Stomach (tissue), 4 donors: ENCODE results near the gene FANCE.

Source experiments
- POLR2A ChIP-seq, 4 donors: fragments of 450-650 bp; IDR thresholded peaks; one replicate each; pipeline ENCODE4 v1.6.1; 2016; ENCODE audit warnings: antibody characterized with exemption in 4 of 4, control low read depth in 2 of 4, mild to moderate bottlenecking in 1 of 4, moderate library complexity in 1 of 4
- POLR2AphosphoS5 ChIP-seq, 3 donors: sonication (generic); formaldehyde crosslinking; IDR thresholded peaks; one replicate each; pipeline ENCODE4 v1.6.1; 2016; ENCODE audit warnings: antibody characterized with exemption in 3 of 3
- TF ChIP-seq, protein P1 (sequence below), 7 experiments: fragments of 450-650 bp in 4 of 7; fragments of 200-600 bp in 3 of 7; sonication (generic) in 3 of 7; IDR thresholded peaks; one replicate each; pipeline ENCODE4 v1.5.1; 2016 to 2019; ENCODE audit warnings: antibody characterized with exemption in 7 of 7, control low read depth in 2 of 7, mild to moderate bottlenecking in 1 of 7

DNA sequence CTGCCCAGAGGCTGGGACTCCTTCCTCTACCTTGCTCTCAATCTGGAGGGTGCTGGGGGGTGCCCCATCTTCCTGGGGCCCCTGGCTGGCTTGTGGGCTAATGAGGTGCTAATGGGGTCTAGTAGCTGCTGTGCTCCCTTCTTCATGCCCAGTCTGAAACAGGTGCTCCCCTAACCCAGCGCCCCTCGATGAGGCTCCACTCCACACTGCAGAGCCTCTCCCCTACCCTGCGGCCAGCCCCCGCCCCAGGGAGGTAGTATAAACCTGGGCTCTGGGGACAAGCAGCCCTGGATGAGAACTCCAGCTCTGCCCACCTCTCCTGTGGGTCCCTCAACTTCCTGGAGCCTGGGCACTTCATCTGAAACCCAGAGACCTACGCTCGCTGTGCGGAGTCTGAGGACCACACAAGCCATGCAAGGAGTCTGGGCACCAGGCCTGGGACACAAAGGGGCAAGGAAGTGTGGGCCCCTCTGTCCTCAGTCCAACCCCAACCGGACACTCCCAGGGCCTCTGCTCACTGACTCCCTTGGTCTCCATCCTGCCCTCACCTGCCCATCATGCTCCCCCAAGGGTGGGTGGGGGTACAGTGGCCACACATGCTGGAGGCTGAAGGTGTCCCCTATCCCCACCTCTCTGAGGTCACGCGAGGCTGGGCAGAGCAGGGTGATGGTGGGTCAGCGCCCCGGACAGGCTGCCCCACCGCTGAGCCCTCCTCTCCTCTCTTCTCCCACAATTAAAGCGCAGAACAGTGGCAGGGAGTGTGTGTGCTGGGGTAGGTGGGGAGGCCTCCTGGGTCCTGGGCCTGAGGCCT is 22.2 kb downstream of the FANCE start:
- TF ChIP-seq, protein P1, sequence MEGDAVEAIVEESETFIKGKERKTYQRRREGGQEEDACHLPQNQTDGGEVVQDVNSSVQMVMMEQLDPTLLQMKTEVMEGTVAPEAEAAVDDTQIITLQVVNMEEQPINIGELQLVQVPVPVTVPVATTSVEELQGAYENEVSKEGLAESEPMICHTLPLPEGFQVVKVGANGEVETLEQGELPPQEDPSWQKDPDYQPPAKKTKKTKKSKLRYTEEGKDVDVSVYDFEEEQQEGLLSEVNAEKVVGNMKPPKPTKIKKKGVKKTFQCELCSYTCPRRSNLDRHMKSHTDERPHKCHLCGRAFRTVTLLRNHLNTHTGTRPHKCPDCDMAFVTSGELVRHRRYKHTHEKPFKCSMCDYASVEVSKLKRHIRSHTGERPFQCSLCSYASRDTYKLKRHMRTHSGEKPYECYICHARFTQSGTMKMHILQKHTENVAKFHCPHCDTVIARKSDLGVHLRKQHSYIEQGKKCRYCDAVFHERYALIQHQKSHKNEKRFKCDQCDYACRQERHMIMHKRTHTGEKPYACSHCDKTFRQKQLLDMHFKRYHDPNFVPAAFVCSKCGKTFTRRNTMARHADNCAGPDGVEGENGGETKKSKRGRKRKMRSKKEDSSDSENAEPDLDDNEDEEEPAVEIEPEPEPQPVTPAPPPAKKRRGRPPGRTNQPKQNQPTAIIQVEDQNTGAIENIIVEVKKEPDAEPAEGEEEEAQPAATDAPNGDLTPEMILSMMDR (IDR thresholded peaks at IDR 0.05) = no peak
- TF ChIP-seq POLR2AphosphoS5 (IDR thresholded peaks at IDR 0.05) (no peak), POLR2A (IDR thresholded peaks at IDR 0.05) (no peak)
